ENCODE results near the gene TEX19.
"Not testable (repeated sequence)": the region's sequence is repeated elsewhere in the genome, so short reads cannot be mapped to it uniquely, and the experiment has no call there.

DNA sequence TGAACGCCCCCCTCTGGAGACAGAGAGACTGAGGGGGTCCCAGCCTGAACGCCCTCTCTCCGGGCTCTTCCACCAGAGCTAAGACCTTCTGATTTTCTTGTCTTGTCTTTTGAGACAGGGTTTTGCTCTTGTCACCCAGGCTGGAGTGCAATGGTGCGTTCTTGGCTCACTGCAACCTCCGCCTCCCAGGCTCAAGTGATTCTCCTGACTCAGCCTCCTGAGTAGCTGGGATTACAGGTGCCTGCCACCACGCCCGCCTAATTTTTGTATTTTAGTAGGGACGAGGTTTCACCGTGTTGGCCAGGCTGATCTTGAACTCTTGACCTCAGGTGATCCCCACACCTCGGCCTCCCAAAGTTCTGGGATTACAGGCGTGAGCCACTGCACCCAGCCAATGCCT is 11.1 kb upstream of the TEX19 start:
- not testable (repeated sequence) for TF ChIP-seq CTCF (IDR thresholded peaks at IDR 0.05); TCF7L2 (IDR thresholded peaks at IDR 0.05; ENCODE audit: low read depth, low read length)
- TF ChIP-seq, protein P1, sequence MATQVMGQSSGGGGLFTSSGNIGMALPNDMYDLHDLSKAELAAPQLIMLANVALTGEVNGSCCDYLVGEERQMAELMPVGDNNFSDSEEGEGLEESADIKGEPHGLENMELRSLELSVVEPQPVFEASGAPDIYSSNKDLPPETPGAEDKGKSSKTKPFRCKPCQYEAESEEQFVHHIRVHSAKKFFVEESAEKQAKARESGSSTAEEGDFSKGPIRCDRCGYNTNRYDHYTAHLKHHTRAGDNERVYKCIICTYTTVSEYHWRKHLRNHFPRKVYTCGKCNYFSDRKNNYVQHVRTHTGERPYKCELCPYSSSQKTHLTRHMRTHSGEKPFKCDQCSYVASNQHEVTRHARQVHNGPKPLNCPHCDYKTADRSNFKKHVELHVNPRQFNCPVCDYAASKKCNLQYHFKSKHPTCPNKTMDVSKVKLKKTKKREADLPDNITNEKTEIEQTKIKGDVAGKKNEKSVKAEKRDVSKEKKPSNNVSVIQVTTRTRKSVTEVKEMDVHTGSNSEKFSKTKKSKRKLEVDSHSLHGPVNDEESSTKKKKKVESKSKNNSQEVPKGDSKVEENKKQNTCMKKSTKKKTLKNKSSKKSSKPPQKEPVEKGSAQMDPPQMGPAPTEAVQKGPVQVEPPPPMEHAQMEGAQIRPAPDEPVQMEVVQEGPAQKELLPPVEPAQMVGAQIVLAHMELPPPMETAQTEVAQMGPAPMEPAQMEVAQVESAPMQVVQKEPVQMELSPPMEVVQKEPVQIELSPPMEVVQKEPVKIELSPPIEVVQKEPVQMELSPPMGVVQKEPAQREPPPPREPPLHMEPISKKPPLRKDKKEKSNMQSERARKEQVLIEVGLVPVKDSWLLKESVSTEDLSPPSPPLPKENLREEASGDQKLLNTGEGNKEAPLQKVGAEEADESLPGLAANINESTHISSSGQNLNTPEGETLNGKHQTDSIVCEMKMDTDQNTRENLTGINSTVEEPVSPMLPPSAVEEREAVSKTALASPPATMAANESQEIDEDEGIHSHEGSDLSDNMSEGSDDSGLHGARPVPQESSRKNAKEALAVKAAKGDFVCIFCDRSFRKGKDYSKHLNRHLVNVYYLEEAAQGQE (IDR thresholded peaks at IDR 0.05; ENCODE audit: insufficient read depth in 1 of 2, low read depth in 2 of 2, low read length in 1 of 2) = not testable (repeated sequence)
